Trophoblast cell (in vitro differentiated cells and primary cell): ENCODE data around the gene PROX2.
A peak's percentile ranks its signal among the peaks of the same experiment; 100 is the strongest.

Experiments
- DNase-seq, 2 donors: peaks; one replicate each; pipeline ENCODE4 v3.0.0-alpha.2; 2016
- H2AFZ ChIP-seq: 2 replicates; pipeline ENCODE4 v1.6.1; 2013; ENCODE audit warnings: low read length, moderate library complexity, mild to moderate bottlenecking; ENCODE audit not compliant: insufficient read depth, poor library complexity
- H2AK5ac ChIP-seq: 2 replicates; pipeline ENCODE4 v1.6.1; 2013; ENCODE audit warnings: mild to moderate bottlenecking, low read length
- H2BK120ac ChIP-seq: 2 replicates; pipeline ENCODE4 v1.6.1; 2013; ENCODE audit warnings: low read length, mild to moderate bottlenecking, moderate library complexity; ENCODE audit not compliant: insufficient read depth, poor library complexity
- H2BK12ac ChIP-seq: 2 replicates; pipeline ENCODE4 v1.6.1; 2013; ENCODE audit warnings: mild to moderate bottlenecking, low read length, moderate library complexity
- H2BK5ac ChIP-seq: 2 replicates; pipeline ENCODE4 v1.6.1; 2013; ENCODE audit warnings: low read length, low read depth, moderate library complexity, mild to moderate bottlenecking; ENCODE audit not compliant: poor library complexity
- H3K14ac ChIP-seq: 2 replicates; pipeline ENCODE4 v1.6.1; 2013; ENCODE audit warnings: mild to moderate bottlenecking, low read length
- H3K18ac ChIP-seq: 2 replicates; pipeline ENCODE4 v1.6.1; 2013; ENCODE audit warnings: mild to moderate bottlenecking, low read length
- H3K23ac ChIP-seq: 2 replicates; pipeline ENCODE4 v1.6.1; 2013; ENCODE audit warnings: low read length
- H3K27ac ChIP-seq: 2 replicates; pipeline ENCODE4 v1.5.1; 2013; ENCODE audit warnings: low read depth, mild to moderate bottlenecking, inconsistent platforms, low read length, moderate library complexity
- H3K27me3 ChIP-seq: 2 replicates; pipeline ENCODE4 v1.6.1; 2013; ENCODE audit warnings: inconsistent platforms, mild to moderate bottlenecking, low read length, moderate library complexity; ENCODE audit not compliant: insufficient read depth
- H3K36me3 ChIP-seq, 2 experiments: 1 replicate in 1 of 2; 2 replicates in 1 of 2; pipeline ENCODE4 v1.6.1; 2013; ENCODE audit warnings: low read length in 2 of 2, mild to moderate bottlenecking in 2 of 2, moderate library complexity in 1 of 2; ENCODE audit not compliant: insufficient read depth in 2 of 2, control insufficient read depth in 1 of 2
- H3K4ac ChIP-seq: 2 replicates; pipeline ENCODE4 v1.6.1; 2013; ENCODE audit warnings: low read depth, mild to moderate bottlenecking, low read length, moderate library complexity
- H3K4me1 ChIP-seq, 2 experiments: 1 replicate in 1 of 2; 2 replicates in 1 of 2; pipeline ENCODE4 v1.6.1; 2013; ENCODE audit warnings: low read length in 2 of 2, mild to moderate bottlenecking in 2 of 2, moderate library complexity in 1 of 2; ENCODE audit not compliant: insufficient read depth in 2 of 2, control insufficient read depth in 1 of 2
- H3K4me2 ChIP-seq: 2 replicates; pipeline ENCODE4 v1.6.1; 2013; ENCODE audit warnings: inconsistent platforms, mild to moderate bottlenecking, low read length, moderate library complexity
- H3K4me3 ChIP-seq: 2 replicates; pipeline ENCODE4 v1.5.1; 2013; ENCODE audit warnings: mild to moderate bottlenecking, low read depth, low read length, inconsistent platforms
- H3K79me1 ChIP-seq: one replicate; pipeline ENCODE4 v1.6.1; 2013; ENCODE audit warnings: low read length
- H3K79me2 ChIP-seq: 2 replicates; pipeline ENCODE4 v1.6.1; 2013; ENCODE audit warnings: low read length, mild to moderate bottlenecking; ENCODE audit not compliant: control insufficient read depth, insufficient read depth, poor library complexity
- H3K9ac ChIP-seq: 2 replicates; pipeline ENCODE4 v1.6.1; 2013; ENCODE audit warnings: mild to moderate bottlenecking, low read length
- H3K9me3 ChIP-seq: 2 replicates; pipeline ENCODE4 v1.6.1; 2013; ENCODE audit warnings: low read depth, mild to moderate bottlenecking, control low read depth, inconsistent platforms, low read length; ENCODE audit not compliant: insufficient read depth
- H4K12ac ChIP-seq: 2 replicates; pipeline ENCODE4 v1.6.1; 2013; ENCODE audit warnings: low read depth, mild to moderate bottlenecking, low read length, moderate library complexity
- H4K8ac ChIP-seq: 2 replicates; pipeline ENCODE4 v1.6.1; 2013; ENCODE audit warnings: low read depth, mild to moderate bottlenecking, low read length, moderate library complexity
- H4K91ac ChIP-seq: one replicate; pipeline ENCODE4 v1.6.1; 2013; ENCODE audit warnings: low read depth, mild to moderate bottlenecking, low read length, moderate library complexity
- WGBS: extraction: QIAGEN DNeasy Blood & Tissue Kit; methylation state at CpG from one replicate; pipeline ENCODE4 v1.1.7; 2013; ENCODE audit warnings: missing lambda C conversion rate; ENCODE audit not compliant: insufficient read length, insufficient coverage; ENCODE audit errors: extremely low coverage; 5-methylcytosine and 5-hydroxymethylcytosine counted together

The PROX2 gene

GRCh38 chr14:74906925-74907521 lies 31.1 kb upstream of the PROX2 start:
- H2BK120ac ChIP-seq = no peak overlapping the region
- no peak overlapping the region for H3K4ac ChIP-seq
- no peak for DNase-seq
- H4K12ac ChIP-seq = no peak overlapping the region
- peaks cover 0 to 5% of the 10 kb centered on the region in 2 experiments for H3K4me1 ChIP-seq
- no peak overlapping the region for H2BK12ac ChIP-seq
- H3K23ac ChIP-seq = no peak overlapping the region
- WGBS = no CpG with 5 or more reads among the region's 12 CpGs
- no peak overlapping the region for H3K4me3 ChIP-seq
- peaks cover 19 to 28% of the 10 kb centered on the region in 2 experiments for H3K36me3 ChIP-seq
- H4K8ac ChIP-seq = no peak overlapping the region
- no peak overlapping the region for H3K27ac ChIP-seq
- H3K4me2 ChIP-seq = no peak overlapping the region
- H3K79me1 ChIP-seq = no peaks in the 10 kb centered on the region
- H2AK5ac ChIP-seq = no peak overlapping the region
- no peak overlapping the region for H3K9ac ChIP-seq
- H4K91ac ChIP-seq = no peak overlapping the region
- no peaks in the 10 kb centered on the region for H3K9me3 ChIP-seq
- H2AFZ ChIP-seq = no peak overlapping the region
- no peaks in the 10 kb centered on the region for H3K79me2 ChIP-seq
- no peak overlapping the region for H3K14ac ChIP-seq
- H3K18ac ChIP-seq = no peak overlapping the region
- H3K27me3 ChIP-seq = no peaks in the 10 kb centered on the region
- H2BK5ac ChIP-seq = no peak overlapping the region

- H4K8ac ChIP-seq = no peak overlapping the region
- no peak overlapping the region for H2BK5ac ChIP-seq
- no peak overlapping the region for H3K27ac ChIP-seq
- H3K9ac ChIP-seq = no peak overlapping the region
- no peak overlapping the region for H3K23ac ChIP-seq
- no peaks in the 10 kb centered on the region for H3K79me2 ChIP-seq
- no peak overlapping the region for H4K12ac ChIP-seq
- H2AK5ac ChIP-seq = no peak overlapping the region
- no peak overlapping the region for H4K91ac ChIP-seq
- no peak overlapping the region for H3K18ac ChIP-seq
- peak; percentile 33 to 75 for DNase-seq
- H3K36me3 ChIP-seq = peaks cover 24 to 38% of the 10 kb centered on the region in 2 experiments
- no peak overlapping the region for H2BK120ac ChIP-seq
- H2BK12ac ChIP-seq = no peak overlapping the region
- no peak overlapping the region for H3K14ac ChIP-seq
- H3K4ac ChIP-seq = no peak overlapping the region
- no peaks in the 10 kb centered on the region for H3K79me1 ChIP-seq
- peaks cover 0 to 5% of the 10 kb centered on the region in 2 experiments for H3K4me1 ChIP-seq
- H3K27me3 ChIP-seq = no peaks in the 10 kb centered on the region
- no peak overlapping the region for H3K4me3 ChIP-seq
- no peak overlapping the region for H3K4me2 ChIP-seq
- no peak overlapping the region for H2AFZ ChIP-seq
- no CpG with 5 or more reads among the region's 14 CpGs for WGBS
- H3K9me3 ChIP-seq = no peaks in the 10 kb centered on the region
Measured at GRCh38 chr14:74905595-74906142, 29.7 kb upstream of the PROX2 start.

GRCh38 chr14:74904635-74905503 lies 28.9 kb upstream of the PROX2 start:
- no peak overlapping the region for H4K91ac ChIP-seq
- no peaks in the 10 kb centered on the region for H3K79me2 ChIP-seq
- no peak overlapping the region for H2BK12ac ChIP-seq
- no peak overlapping the region for H2BK5ac ChIP-seq
- no peak overlapping the region for H3K18ac ChIP-seq
- no peak overlapping the region for H3K9ac ChIP-seq
- WGBS = no CpG with 5 or more reads among the region's 6 CpGs
- no peak overlapping the region for H2BK120ac ChIP-seq
- no peak overlapping the region for H3K23ac ChIP-seq
- H3K4me3 ChIP-seq = no peak overlapping the region
- no peak for DNase-seq
- no peak overlapping the region for H4K8ac ChIP-seq
- peaks cover 30 to 45% of the 10 kb centered on the region in 2 experiments for H3K36me3 ChIP-seq
- no peak overlapping the region for H3K27ac ChIP-seq
- no peaks in the 10 kb centered on the region for H3K27me3 ChIP-seq
- H4K12ac ChIP-seq = no peak overlapping the region
- no peaks in the 10 kb centered on the region for H3K79me1 ChIP-seq
- H3K14ac ChIP-seq = no peak overlapping the region
- H3K4me2 ChIP-seq = no peak overlapping the region
- H2AK5ac ChIP-seq = no peak overlapping the region
- H3K9me3 ChIP-seq = no peaks in the 10 kb centered on the region
- H3K4me1 ChIP-seq = peaks cover 0 to 5% of the 10 kb centered on the region in 2 experiments
- H2AFZ ChIP-seq = no peak overlapping the region
- H3K4ac ChIP-seq = no peak overlapping the region

GRCh38 chr14:74902941-74903705 lies 27.2 kb upstream of the PROX2 start:
- H3K14ac ChIP-seq = no peak overlapping the region
- H2BK12ac ChIP-seq = no peak overlapping the region
- no peak overlapping the region for H3K23ac ChIP-seq
- no peak overlapping the region for H3K4me3 ChIP-seq
- H2AFZ ChIP-seq = no peak overlapping the region
- H2BK5ac ChIP-seq = no peak overlapping the region
- no peak overlapping the region for H4K12ac ChIP-seq
- H3K79me1 ChIP-seq = no peaks in the 10 kb centered on the region
- H2AK5ac ChIP-seq = no peak overlapping the region
- H3K18ac ChIP-seq = no peak overlapping the region
- WGBS = no CpG with 5 or more reads among the region's 10 CpGs
- no peak overlapping the region for H3K4ac ChIP-seq
- no peak overlapping the region for H4K8ac ChIP-seq
- peaks cover 0 to 5% of the 10 kb centered on the region in 2 experiments for H3K4me1 ChIP-seq
- H3K79me2 ChIP-seq = no peaks in the 10 kb centered on the region
- H3K27me3 ChIP-seq = no peaks in the 10 kb centered on the region
- H2BK120ac ChIP-seq = no peak overlapping the region
- no peak overlapping the region for H3K27ac ChIP-seq
- H3K9me3 ChIP-seq = no peaks in the 10 kb centered on the region
- no peak overlapping the region for H3K9ac ChIP-seq
- H4K91ac ChIP-seq = no peak overlapping the region
- DNase-seq = no peak
- H3K4me2 ChIP-seq = no peak overlapping the region
- H3K36me3 ChIP-seq = peaks cover 43 to 62% of the 10 kb centered on the region in 2 experiments
